ENCODE data around the gene CORT. TPM values are rescaled to one million over a fixed set of nuclear protein-coding genes. Genes with fewer than 3 reads are reported as not detected.

The CORT gene
- total RNA-seq, 2 donors from 2014 or later, result not detected

DNA sequence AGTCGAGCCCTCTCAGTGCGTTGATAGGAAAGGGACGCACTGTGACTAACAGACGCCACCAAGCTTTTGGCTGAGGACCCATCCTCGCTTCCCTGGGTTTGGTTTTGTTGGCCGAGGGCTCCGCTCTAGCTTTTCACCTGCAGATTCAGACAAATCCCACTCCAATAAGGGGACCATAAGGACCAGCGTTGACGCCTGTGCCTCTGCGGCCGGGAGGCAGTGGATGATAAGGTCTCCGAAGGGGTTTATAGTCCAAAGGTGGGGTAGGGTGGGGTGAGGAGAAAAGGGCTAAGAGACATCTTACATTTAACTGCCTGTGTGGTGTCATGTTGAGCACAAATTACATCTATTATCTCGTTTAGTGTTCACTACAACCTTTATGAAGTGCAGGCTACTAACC lies 25.7 kb downstream of the CORT start:
- H3K9me3 ChIP-seq, result no peaks in the 10 kb centered on the region
- no peaks in the 10 kb centered on the region for H3K27me3 ChIP-seq
- H3K36me3 ChIP-seq (replicated peaks in 1 of 2; ENCODE audit: insufficient read depth in 1 of 2, low read depth in 2 of 2), result no peaks in the 10 kb centered on the region
- H3K27ac ChIP-seq, result peak overlapping the region in 3 of 4 donors; percentile 54 to 79 (median 55)
- intact Hi-C loops (cut with DNase I), result no loop called here
- H3K4me3 ChIP-seq, result peak overlapping the region; percentile 87 to 99
- TF ChIP-seq POLR2A (IDR thresholded peaks at IDR 0.05) (no peak), CTCF (IDR thresholded peaks at IDR 0.05) (no peak)
- DNase-seq (no peak), ATAC-seq (no peak)
- H3K4me1 ChIP-seq, result peaks cover 32% of the 10 kb centered on the region
- WGBS, 2 donors, result 0 to 1% methylated on average over 13 of the region's 13 CpGs

GRCh38 chr1:10479296-10479695 lies 29.5 kb downstream of the CORT start:
- TF ChIP-seq POLR2A (IDR thresholded peaks at IDR 0.05) (no peak), CTCF (IDR thresholded peaks at IDR 0.05) (no peak)
- Histone ChIP-seq H3K4me1 (peaks cover 18% of the 10 kb centered on the region), H3K27me3 (no peaks in the 10 kb centered on the region), H3K9me3 (no peaks in the 10 kb centered on the region), H3K4me3 (no peak overlapping the region), H3K36me3 (replicated peaks in 1 of 2; ENCODE audit: insufficient read depth in 1 of 2, low read depth in 2 of 2) (no peaks in the 10 kb centered on the region), H3K27ac (no peak overlapping the region)
- 71 to 79% methylated on average over 8 of the region's 8 CpGs for WGBS, 2 donors
- intact Hi-C loops (cut with DNase I), result no loop called here
- ATAC-seq, result no peak
- no peak for DNase-seq

GRCh38 chr1:10480614-10481013 lies 30.8 kb downstream of the CORT start:
- no peaks in the 10 kb centered on the region for H3K9me3 ChIP-seq
- no peak for ATAC-seq
- 40 to 59% methylated on average over 2 of the region's 2 CpGs for WGBS, 2 donors

DNA sequence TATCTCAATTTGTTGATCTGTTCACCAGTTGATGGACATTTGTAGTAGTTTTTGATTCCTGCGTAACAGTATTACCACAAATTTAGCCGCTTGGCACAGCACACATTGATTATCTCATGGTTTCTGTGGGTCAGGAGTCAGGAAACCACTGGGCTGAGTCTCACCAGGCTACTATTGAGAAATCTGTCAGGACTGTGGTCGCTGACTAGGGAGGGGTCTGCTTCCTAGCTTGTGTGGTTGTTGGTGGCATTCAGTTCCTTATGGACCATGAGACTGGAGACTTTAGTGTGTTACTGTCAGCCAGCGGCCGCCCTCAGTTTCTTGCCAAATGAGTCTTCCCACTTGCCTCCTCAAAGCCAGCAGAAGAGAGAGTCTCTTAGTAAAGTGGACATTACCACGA lies 34.7 kb downstream of the CORT start:
- Histone ChIP-seq H3K9me3 (no peaks in the 10 kb centered on the region), H3K36me3 (replicated peaks in 1 of 2; ENCODE audit: insufficient read depth in 1 of 2, low read depth in 2 of 2) (no peaks in the 10 kb centered on the region), H3K4me3 (no peak overlapping the region), H3K27me3 (no peaks in the 10 kb centered on the region), H3K4me1 (no peaks in the 10 kb centered on the region), H3K27ac (no peak overlapping the region)
- intact Hi-C loops (cut with DNase I), result no loop called here
- ATAC-seq, result no peak
- DNase-seq, result peak in 1 of 4 donors; percentile 36
- TF ChIP-seq POLR2A (IDR thresholded peaks at IDR 0.05) (no peak), CTCF (IDR thresholded peaks at IDR 0.05) (no peak)
- WGBS, 2 donors, result 76 to 87% methylated on average over 6 of the region's 6 CpGs

More at GRCh38 chr1:10480614-10481013, 30.8 kb downstream of the CORT start:
- no peaks in the 10 kb centered on the region for H3K36me3 ChIP-seq (replicated peaks in 1 of 2; ENCODE audit: insufficient read depth in 1 of 2, low read depth in 2 of 2)
- no peak overlapping the region for H3K27ac ChIP-seq
- no peaks in the 10 kb centered on the region for H3K27me3 ChIP-seq
- peaks cover 12% of the 10 kb centered on the region for H3K4me1 ChIP-seq
- no peak for TF ChIP-seq POLR2A (IDR thresholded peaks at IDR 0.05)
- TF ChIP-seq CTCF (IDR thresholded peaks at IDR 0.05), result no peak
- no peak for DNase-seq
- intact Hi-C loops (cut with DNase I), result no loop called here
- no peak overlapping the region for H3K4me3 ChIP-seq

DNA sequence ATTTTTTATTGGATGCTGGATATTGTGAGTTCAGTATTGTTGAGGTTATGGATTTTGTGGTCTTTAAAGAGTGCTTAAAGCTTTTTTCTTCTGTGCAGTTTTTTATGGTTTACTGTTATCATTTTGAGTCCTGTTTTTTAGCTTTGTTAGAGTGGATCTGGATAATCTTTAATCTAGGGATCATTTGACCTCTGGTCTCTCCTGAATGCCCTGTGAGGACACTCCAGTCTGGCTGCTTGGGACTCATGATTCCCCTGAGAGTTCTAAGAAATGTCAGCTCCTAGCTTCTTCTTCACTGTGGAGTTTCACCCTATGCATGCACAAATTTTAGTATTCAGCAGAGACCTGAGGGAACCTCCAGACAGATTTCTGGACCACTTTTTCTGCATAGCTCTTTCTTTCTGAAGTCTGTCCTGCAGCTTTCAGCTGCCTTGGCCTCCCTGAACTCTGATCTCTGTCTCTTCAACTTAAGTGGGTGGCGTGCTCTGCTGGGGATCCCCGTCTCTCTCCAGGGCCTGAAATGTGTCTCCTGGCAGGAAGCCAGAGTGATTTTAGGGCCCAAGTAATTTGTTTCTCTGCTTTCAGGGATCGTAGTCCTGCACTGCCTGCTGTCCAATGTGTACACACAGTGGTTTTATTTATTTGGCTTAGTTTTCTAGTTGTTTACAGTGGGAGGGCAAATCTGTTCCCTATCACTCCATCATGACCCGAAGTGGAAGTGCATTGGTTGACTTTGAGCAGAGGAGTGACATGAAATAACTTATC lies 39.6 kb downstream of the CORT start:
- no peak overlapping the region for H3K27ac ChIP-seq
- no peaks in the 10 kb centered on the region for H3K9me3 ChIP-seq
- H3K27me3 ChIP-seq, result no peaks in the 10 kb centered on the region
- intact Hi-C loops (cut with DNase I), result no loop called here
- ATAC-seq (no peak), DNase-seq (no peak)
- H3K4me1 ChIP-seq, result peaks cover 2% of the 10 kb centered on the region
- H3K4me3 ChIP-seq, result no peak overlapping the region
- H3K36me3 ChIP-seq (replicated peaks in 1 of 2; ENCODE audit: insufficient read depth in 1 of 2, low read depth in 2 of 2), result no peaks in the 10 kb centered on the region
- TF ChIP-seq POLR2A (IDR thresholded peaks at IDR 0.05), result no peak
- no peak for TF ChIP-seq CTCF (IDR thresholded peaks at IDR 0.05)
- WGBS, 2 donors, result 33 to 59% methylated on average over 4 of the region's 4 CpGs
